A549 (cell line): ENCODE results near the gene GBA2. TPM values are rescaled to one million over a fixed set of nuclear protein-coding genes. Genes with fewer than 3 reads are reported as not detected.

ENCODE experiments used
- ATAC-seq, 2 experiments: fragments of 200-7000 bp in 1 of 2; fragments of >200 bp in 1 of 2; cut with Nextera tagmentation in 1 of 2; cut with Tn5 transposase in 1 of 2; 3 replicates each; pipeline versions ENCODE4 v1.8.0 to v1.9.1; 2018 to 2020; ENCODE audit warnings: mild to moderate bottlenecking in 1 of 2, moderate library complexity in 1 of 2
- CTCF ChIA-PET: fragments of 300-600 bp; sonication (Branson Sonifier 250); formaldehyde crosslinking; extraction: SDS; loops from one replicate; lab custom pipeline; 2021; ENCODE audit warnings: antibody characterized with exemption, inconsistent platforms; lab: Yijun Ruan, JAX
- POLR2A ChIA-PET: fragments of 350-600 bp; formaldehyde crosslinking; extraction: SDS; loops from one replicate; lab custom pipeline; 2021; ENCODE audit warnings: antibody characterized with exemption, inconsistent platforms; lab: Yijun Ruan, JAX
- DNase-seq, 2 experiments: peaks; one replicate each; pipeline versions ENCODE4 v3.0.0 to v3.0.0-alpha.2; 2011 to 2016; ENCODE audit warnings: low read depth in 1 of 2, low spot score in 1 of 2
- FAIRE-seq: peaks from 2 replicates; lab custom pipeline; 2011; peaks lifted over from hg19 to GRCh38; lab: Jason Lieb, UNC
- H3K27ac ChIP-seq, 2 experiments: fragments of >200 bp; sonication (Bioruptor Twin); formaldehyde crosslinking; 3 replicates each; pipeline ENCODE4 v1.5.1; 2016 to 2017
- H3K4me1 ChIP-seq: fragments of >200 bp; sonication (Bioruptor Twin); formaldehyde crosslinking; 3 replicates; pipeline ENCODE4 v1.6.1; 2016
- H3K4me2 ChIP-seq: fragments of >200 bp; sonication (Bioruptor Twin); formaldehyde crosslinking; 3 replicates; pipeline ENCODE4 v1.6.1; 2016
- H3K4me3 ChIP-seq: fragments of >200 bp; sonication (Bioruptor Twin); formaldehyde crosslinking; 3 replicates; pipeline ENCODE4 v1.5.1; 2016
- H3K9me3 ChIP-seq: fragments of >200 bp; sonication (Bioruptor Twin); formaldehyde crosslinking; 3 replicates; pipeline ENCODE4 v1.6.1; 2016
- CTCF ChIP-seq: fragments of >200 bp; sonication (Bioruptor Twin); formaldehyde crosslinking; IDR thresholded peaks from 3 replicates; pipeline ENCODE4 v1.5.1; 2016
- E2F6 ChIP-seq: IDR thresholded peaks from 2 replicates; pipeline ENCODE4 v1.6.1; 2012; ENCODE audit warnings: low read depth, borderline replicate concordance
- EP300 ChIP-seq, 2 experiments: fragments of >200 bp; sonication (Bioruptor Twin); formaldehyde crosslinking; IDR thresholded peaks; 2 replicates in 1 of 2; 3 replicates in 1 of 2; pipeline ENCODE4 v1.6.1; 2016 to 2017
- FOSB ChIP-seq: fragments of 250-450 bp; sonication (Bioruptor Pico); IDR thresholded peaks from 2 replicates; pipeline ENCODE4 v1.5.0; 2020; ENCODE audit warnings: mild to moderate bottlenecking, moderate library complexity
- HDAC2 ChIP-seq: fragments of 200-600 bp; sonication (generic); IDR thresholded peaks from 2 replicates; pipeline ENCODE4 v1.6.1; 2016
- HOXA7 ChIP-seq: fragments of 250-450 bp; sonication (Bioruptor Pico); IDR thresholded peaks from 2 replicates; pipeline ENCODE4 v1.5.0; 2020; ENCODE audit warnings: mild to moderate bottlenecking, moderate library complexity
- NPAS2 ChIP-seq: fragments of 250-450 bp; sonication (Bioruptor Pico); IDR thresholded peaks from 2 replicates; pipeline ENCODE4 v1.8.0; 2022; ENCODE audit warnings: mild to moderate bottlenecking, moderate library complexity, borderline replicate concordance
- PBX3 ChIP-seq: IDR thresholded peaks from 2 replicates; pipeline ENCODE4 v1.6.1; 2012
- RAD21 ChIP-seq, 2 experiments: fragments of >200 bp in 1 of 2; sonication (Bioruptor Twin) in 1 of 2; formaldehyde crosslinking in 1 of 2; IDR thresholded peaks in 1 of 2; conservative IDR thresholded peaks in 1 of 2; 2 replicates in 1 of 2; 3 replicates in 1 of 2; pipeline ENCODE4 v1.6.1; 2012 to 2018; ENCODE audit warnings: inconsistent platforms in 1 of 2
- RARB ChIP-seq: fragments of 250-450 bp; sonication (Bioruptor Pico); IDR thresholded peaks from 2 replicates; pipeline ENCODE4 v1.8.0; 2021; ENCODE audit warnings: mild to moderate bottlenecking, moderate library complexity
- RCOR1 ChIP-seq: fragments of 150-350 bp; IDR thresholded peaks from 2 replicates; pipeline ENCODE4 v1.6.1; 2014; ENCODE audit warnings: antibody characterized with exemption, low read length, low read depth
- RFX5 ChIP-seq: fragments of 450-650 bp; IDR thresholded peaks from 2 replicates; pipeline ENCODE4 v1.7.1; 2014; ENCODE audit warnings: antibody characterized with exemption, mild to moderate bottlenecking, moderate library complexity
- RNF2 ChIP-seq: fragments of 200-600 bp; sonication (generic); IDR thresholded peaks from 2 replicates; pipeline ENCODE4 v1.6.1; 2016; ENCODE audit warnings: low read depth, mild to moderate bottlenecking, antibody characterized with exemption, moderate library complexity, borderline replicate concordance
- SMC3 ChIP-seq: fragments of >200 bp; sonication (Bioruptor Twin); formaldehyde crosslinking; IDR thresholded peaks from 3 replicates; pipeline ENCODE4 v1.6.1; 2018; ENCODE audit warnings: inconsistent platforms
- ZC3H11A ChIP-seq: fragments of 450-650 bp; IDR thresholded peaks from 2 replicates; pipeline ENCODE4 v1.6.1; 2014; ENCODE audit warnings: antibody characterized with exemption, mild to moderate bottlenecking
- ZSCAN20 ChIP-seq: fragments of 250-450 bp; sonication (Bioruptor Pico); IDR thresholded peaks from 2 replicates; pipeline ENCODE4 v1.8.0; 2022; ENCODE audit warnings: mild to moderate bottlenecking, moderate library complexity
- WGBS: methylation state at CpG from one replicate; pipeline ENCODE4 v1.1.6; 2017; ENCODE audit errors: missing lambda C conversion rate; 5-methylcytosine and 5-hydroxymethylcytosine counted together
- polyA plus RNA-seq, 4 experiments: library from polyadenylated mRNA; depleted of rRNA in 3 of 4; stranded (reverse); fragments of >200 nt; fragmentation: RNase III in 1 of 4; extraction: RNeasy Plus Mini Kit Qiagen cat#74134 plus additional on column Dnase treatment in 1 of 4; gene quantifications; 2 replicates in 3 of 4; 3 replicates in 1 of 4; pipeline ENCODE4 v1.2.3, GENCODE V29; 2011 to 2017
- TF ChIP-seq, protein P1 (sequence below): fragments of 200-600 bp; sonication (generic); IDR thresholded peaks from 2 replicates; pipeline ENCODE4 v1.6.1; 2016; ENCODE audit warnings: antibody characterized with exemption, mild to moderate bottlenecking, moderate library complexity
- TF ChIP-seq, protein P2 (sequence below): fragments of >200 bp; sonication (Bioruptor Twin); formaldehyde crosslinking; IDR thresholded peaks from 3 replicates; pipeline ENCODE4 v1.6.1; 2016
- TF ChIP-seq, protein P3 (sequence below): fragments of 150-350 bp; IDR thresholded peaks from 2 replicates; pipeline ENCODE4 v1.6.1; 2014; ENCODE audit warnings: low read depth, mild to moderate bottlenecking, low read length
- TF ChIP-seq, protein P4 (sequence below): IDR thresholded peaks from 2 replicates; pipeline ENCODE4 v1.6.1; 2012
- TF ChIP-seq, protein P5 (sequence below): fragments of >200 bp; sonication (Bioruptor Twin); formaldehyde crosslinking; IDR thresholded peaks from 2 replicates; pipeline ENCODE4 v1.6.1; 2016

Gene GBA2
- polyA plus RNA-seq, 2 of the 4 experiments (the other 2 are of a cell fraction) = 38.9 to 40.0 TPM

GRCh38 chr9:35708146-35708545 lies 40.9 kb downstream of the GBA2 start (continued):
- TF ChIP-seq CTCF (no peak), FOSB (CRISPR knock-in tag) (no peak), RFX5 (no peak), RARB (CRISPR knock-in tag) (no peak)

- no peak for ATAC-seq
- 89% methylated on average over 9 of the region's 10 CpGs for WGBS
- CTCF ChIA-PET = interaction anchor here (1.2 to 32.5 kb wide), 5 partner anchors 3 to 590 kb away, joined by 3 to 758 read pairs (median 16); partner anchors contain the start of genes CCDC107, CREB3, RMRP and TLN1
Measured at GRCh38 chr9:35706951-35707350, 42.1 kb downstream of the GBA2 start.

DNA sequence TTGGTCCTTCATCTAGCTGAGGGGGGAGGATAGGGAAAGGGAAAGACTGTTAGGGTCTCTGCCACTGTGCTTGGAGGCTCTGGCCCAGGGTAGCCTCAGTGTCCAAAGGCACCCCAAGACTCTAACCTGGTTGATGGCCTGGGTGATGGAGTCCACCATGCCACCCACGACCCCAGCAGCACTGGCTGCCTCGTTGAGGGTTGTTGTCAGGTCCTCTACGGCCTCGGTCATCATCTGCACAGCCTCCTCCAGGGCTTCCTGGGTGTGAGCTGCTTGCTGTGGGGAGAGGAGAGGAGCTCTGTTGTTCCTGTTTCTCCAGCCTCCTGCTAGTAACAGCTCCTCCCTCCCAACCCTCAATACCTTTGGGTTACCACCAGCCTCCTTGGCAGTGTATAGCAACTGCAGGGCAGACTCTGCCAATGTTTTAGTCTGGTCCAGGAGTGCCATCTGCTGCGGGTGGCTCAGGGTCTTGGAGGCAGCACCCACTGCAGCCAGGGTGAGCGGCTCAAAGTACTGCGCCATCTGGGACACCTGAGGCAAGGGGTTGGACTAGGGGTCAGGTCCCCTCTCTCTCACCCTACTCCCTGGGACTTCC lies 43.1 kb downstream of the GBA2 start:
- ATAC-seq = no peak
- POLR2A ChIA-PET = interaction anchor here (0.6 to 1.5 kb wide), 2 partner anchors 10 to 52 kb away, joined by 4 to 6 read pairs; no protein-coding TSS in a partner anchor
- TF ChIP-seq, protein P1, sequence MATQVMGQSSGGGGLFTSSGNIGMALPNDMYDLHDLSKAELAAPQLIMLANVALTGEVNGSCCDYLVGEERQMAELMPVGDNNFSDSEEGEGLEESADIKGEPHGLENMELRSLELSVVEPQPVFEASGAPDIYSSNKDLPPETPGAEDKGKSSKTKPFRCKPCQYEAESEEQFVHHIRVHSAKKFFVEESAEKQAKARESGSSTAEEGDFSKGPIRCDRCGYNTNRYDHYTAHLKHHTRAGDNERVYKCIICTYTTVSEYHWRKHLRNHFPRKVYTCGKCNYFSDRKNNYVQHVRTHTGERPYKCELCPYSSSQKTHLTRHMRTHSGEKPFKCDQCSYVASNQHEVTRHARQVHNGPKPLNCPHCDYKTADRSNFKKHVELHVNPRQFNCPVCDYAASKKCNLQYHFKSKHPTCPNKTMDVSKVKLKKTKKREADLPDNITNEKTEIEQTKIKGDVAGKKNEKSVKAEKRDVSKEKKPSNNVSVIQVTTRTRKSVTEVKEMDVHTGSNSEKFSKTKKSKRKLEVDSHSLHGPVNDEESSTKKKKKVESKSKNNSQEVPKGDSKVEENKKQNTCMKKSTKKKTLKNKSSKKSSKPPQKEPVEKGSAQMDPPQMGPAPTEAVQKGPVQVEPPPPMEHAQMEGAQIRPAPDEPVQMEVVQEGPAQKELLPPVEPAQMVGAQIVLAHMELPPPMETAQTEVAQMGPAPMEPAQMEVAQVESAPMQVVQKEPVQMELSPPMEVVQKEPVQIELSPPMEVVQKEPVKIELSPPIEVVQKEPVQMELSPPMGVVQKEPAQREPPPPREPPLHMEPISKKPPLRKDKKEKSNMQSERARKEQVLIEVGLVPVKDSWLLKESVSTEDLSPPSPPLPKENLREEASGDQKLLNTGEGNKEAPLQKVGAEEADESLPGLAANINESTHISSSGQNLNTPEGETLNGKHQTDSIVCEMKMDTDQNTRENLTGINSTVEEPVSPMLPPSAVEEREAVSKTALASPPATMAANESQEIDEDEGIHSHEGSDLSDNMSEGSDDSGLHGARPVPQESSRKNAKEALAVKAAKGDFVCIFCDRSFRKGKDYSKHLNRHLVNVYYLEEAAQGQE = no peak
- TF ChIP-seq HDAC2 (no peak), RCOR1 (no peak), ZSCAN20 (CRISPR knock-in tag) (no peak), SMC3 (no peak), NPAS2 (CRISPR knock-in tag) (no peak), RNF2 (no peak)
- TF ChIP-seq, protein P2, sequence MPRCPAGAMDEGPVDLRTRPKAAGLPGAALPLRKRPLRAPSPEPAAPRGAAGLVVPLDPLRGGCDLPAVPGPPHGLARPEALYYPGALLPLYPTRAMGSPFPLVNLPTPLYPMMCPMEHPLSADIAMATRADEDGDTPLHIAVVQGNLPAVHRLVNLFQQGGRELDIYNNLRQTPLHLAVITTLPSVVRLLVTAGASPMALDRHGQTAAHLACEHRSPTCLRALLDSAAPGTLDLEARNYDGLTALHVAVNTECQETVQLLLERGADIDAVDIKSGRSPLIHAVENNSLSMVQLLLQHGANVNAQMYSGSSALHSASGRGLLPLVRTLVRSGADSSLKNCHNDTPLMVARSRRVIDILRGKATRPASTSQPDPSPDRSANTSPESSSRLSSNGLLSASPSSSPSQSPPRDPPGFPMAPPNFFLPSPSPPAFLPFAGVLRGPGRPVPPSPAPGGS = no peak

More at GRCh38 chr9:35706951-35707350, 42.1 kb downstream of the GBA2 start:
- H3K4me3 ChIP-seq = no peak overlapping the region
- H3K4me1 ChIP-seq = no peaks in the 10 kb centered on the region
- no peak overlapping the region for H3K27ac ChIP-seq
- FAIRE-seq = no peak
- TF ChIP-seq EP300 (IDR thresholded peaks at IDR 0.05) (no peak), RCOR1 (no peak), HDAC2 (no peak), RAD21 (conservative IDR thresholded peaks at IDR 0.05 in 1 of 2, IDR thresholded peaks at IDR 0.05 in 1 of 2) (no peak), FOSB (CRISPR knock-in tag) (no peak), PBX3 (no peak), ZC3H11A (no peak), E2F6 (no peak), HOXA7 (CRISPR knock-in tag) (no peak)
- TF ChIP-seq, protein P3, sequence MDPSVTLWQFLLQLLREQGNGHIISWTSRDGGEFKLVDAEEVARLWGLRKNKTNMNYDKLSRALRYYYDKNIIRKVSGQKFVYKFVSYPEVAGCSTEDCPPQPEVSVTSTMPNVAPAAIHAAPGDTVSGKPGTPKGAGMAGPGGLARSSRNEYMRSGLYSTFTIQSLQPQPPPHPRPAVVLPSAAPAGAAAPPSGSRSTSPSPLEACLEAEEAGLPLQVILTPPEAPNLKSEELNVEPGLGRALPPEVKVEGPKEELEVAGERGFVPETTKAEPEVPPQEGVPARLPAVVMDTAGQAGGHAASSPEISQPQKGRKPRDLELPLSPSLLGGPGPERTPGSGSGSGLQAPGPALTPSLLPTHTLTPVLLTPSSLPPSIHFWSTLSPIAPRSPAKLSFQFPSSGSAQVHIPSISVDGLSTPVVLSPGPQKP = no peak
- TF ChIP-seq, protein P4, sequence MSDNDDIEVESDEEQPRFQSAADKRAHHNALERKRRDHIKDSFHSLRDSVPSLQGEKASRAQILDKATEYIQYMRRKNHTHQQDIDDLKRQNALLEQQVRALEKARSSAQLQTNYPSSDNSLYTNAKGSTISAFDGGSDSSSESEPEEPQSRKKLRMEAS = no peak
- TF ChIP-seq, protein P5, sequence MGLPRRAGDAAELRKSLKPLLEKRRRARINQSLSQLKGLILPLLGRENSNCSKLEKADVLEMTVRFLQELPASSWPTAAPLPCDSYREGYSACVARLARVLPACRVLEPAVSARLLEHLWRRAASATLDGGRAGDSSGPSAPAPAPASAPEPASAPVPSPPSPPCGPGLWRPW = no peak
- TF ChIP-seq, all 56 proteins: peak for 0
- H3K9me3 ChIP-seq = no peaks in the 10 kb centered on the region
- no peak overlapping the region for H3K4me2 ChIP-seq
- DNase-seq = no peak
- POLR2A ChIA-PET = interaction anchor here (1.5 kb wide), 1 partner anchor 11 kb away, joined by 4 read pairs; no protein-coding TSS in a partner anchor

More for the DNA sequence above, 43.1 kb downstream of the GBA2 start:
- FAIRE-seq (no peak), DNase-seq (no peak)
- Histone ChIP-seq H3K9me3 (no peaks in the 10 kb centered on the region), H3K4me1 (no peaks in the 10 kb centered on the region), H3K4me3 (no peak overlapping the region), H3K27ac (no peak overlapping the region), H3K4me2 (no peak overlapping the region)
- 91% methylated on average over 7 of the region's 7 CpGs for WGBS
- CTCF ChIA-PET = interaction anchor here (1.8 to 32.5 kb wide), 4 partner anchors 2 to 60 kb away, joined by 4 to 758 read pairs (median 387); partner anchors contain the start of genes CCDC107, CREB3, RMRP and TLN1
